MCF 10A (cell line): Measurements from ENCODE around the gene SWI5. TPM values are rescaled to one million over a fixed set of nuclear protein-coding genes. Genes with fewer than 3 reads are reported as not detected.
"Not testable (repeated sequence)": the region's sequence is repeated elsewhere in the genome, so short reads cannot be mapped to it uniquely, and the experiment has no call there.

Experiments
- Bru-seq: library from RNA; stranded (reverse); fragments of 400-500 nt; gene quantifications from one replicate; lab custom pipeline; 2021; lab: Mats Ljungman, UMichigan
- BruChase-seq, 2 experiments: library from RNA; stranded (reverse); fragments of 400-500 nt; gene quantifications; one replicate each; lab custom pipeline; 2021; lab: Mats Ljungman, UMichigan
- BruUV-seq: library from RNA; stranded (reverse); fragments of 400-500 nt; replicated peaks from 2 replicates; lab custom pipeline; 2021; lab: Mats Ljungman, UMichigan
- CTCF ChIA-PET: fragments of 300-600 bp; sonication (Branson Sonifier 250); formaldehyde crosslinking; extraction: SDS; loops from one replicate; lab custom pipeline; 2021; ENCODE audit warnings: antibody characterized with exemption, inconsistent platforms; lab: Yijun Ruan, JAX
- POLR2A ChIA-PET: fragments of 300-600, 350-650 bp; sonication (Branson Sonifier 250); formaldehyde crosslinking; extraction: SDS; loops from one replicate; lab custom pipeline; 2020; ENCODE audit warnings: antibody characterized with exemption, inconsistent platforms; lab: Yijun Ruan, JAX
- DNase-seq: peaks from one replicate; pipeline ENCODE4 v3.0.0-alpha.2; 2018; ENCODE audit not compliant: unreplicated experiment
- H3K27ac Mint-ChIP-seq: one replicate; pipeline ENCODE4 v1.8.0; 2022; ENCODE audit warnings: mild to moderate bottlenecking, low read depth, mixed read lengths; ENCODE audit not compliant: unreplicated experiment
- H3K27me3 Mint-ChIP-seq: one replicate; pipeline ENCODE4 v1.8.0; 2022; ENCODE audit warnings: mixed read lengths; ENCODE audit not compliant: insufficient read depth, unreplicated experiment
- H3K36me3 Mint-ChIP-seq: one replicate; pipeline ENCODE4 v1.8.0; 2022; ENCODE audit warnings: mild to moderate bottlenecking, moderate library complexity, mixed read lengths; ENCODE audit not compliant: insufficient read depth, unreplicated experiment
- H3K4me1 Mint-ChIP-seq: one replicate; pipeline ENCODE4 v1.8.0; 2022; ENCODE audit warnings: mixed read lengths; ENCODE audit not compliant: insufficient read depth, unreplicated experiment
- H3K4me3 Mint-ChIP-seq: one replicate; pipeline ENCODE4 v1.8.0; 2022; ENCODE audit warnings: mild to moderate bottlenecking, moderate library complexity, mixed read lengths; ENCODE audit not compliant: unreplicated experiment
- H3K9me3 Mint-ChIP-seq: one replicate; pipeline ENCODE4 v1.8.0; 2022; ENCODE audit warnings: mixed read lengths; ENCODE audit not compliant: unreplicated experiment
- intact Hi-C: fragments of 100-400 bp; cut with micrococcal nuclease; formaldehyde crosslinking; loops from 2 replicates; pipeline ENCODE4 v1.14.1; 2022
- long read RNA-seq: library from polyadenylated mRNA; stranded (forward); transcript quantifications from one replicate; pipeline ENCODE4 v2.0.0, GENCODE V29; 2022
- total RNA-seq: library from RNA; stranded (reverse); gene quantifications from 2 replicates; pipeline ENCODE4 v1.2.3, GENCODE V29; 2022
- TF ChIP-seq, protein P1 (sequence below): fragments of 200-600 bp; IDR thresholded peaks from one replicate; pipeline ENCODE4 v1.8.0; 2022; ENCODE audit warnings: antibody characterized with exemption, mild to moderate bottlenecking; ENCODE audit not compliant: unreplicated experiment

The SWI5 gene
- total RNA-seq (27.7 and 39.0 TPM in 2 replicates), Bru-seq, nascent RNA (percentile 48 among the genes with signal in this experiment), BruChase-seq, experiment 1, labeled RNA remaining after a 6-hour chase (percentile 54 among the genes with signal in this experiment), BruChase-seq, experiment 2, labeled RNA remaining after a 2-hour chase (percentile 53 among the genes with signal in this experiment)
- long read RNA-seq, transcript SWI5-203 (5 exons, 763 nt): major isoform, 21 of 24 reads
- long read RNA-seq, partial matches to known transcripts: 2 of 24 reads
- long read RNA-seq, other reads (novel, unspliced or antisense): 1 of 24 reads

- TF ChIP-seq, protein P1, sequence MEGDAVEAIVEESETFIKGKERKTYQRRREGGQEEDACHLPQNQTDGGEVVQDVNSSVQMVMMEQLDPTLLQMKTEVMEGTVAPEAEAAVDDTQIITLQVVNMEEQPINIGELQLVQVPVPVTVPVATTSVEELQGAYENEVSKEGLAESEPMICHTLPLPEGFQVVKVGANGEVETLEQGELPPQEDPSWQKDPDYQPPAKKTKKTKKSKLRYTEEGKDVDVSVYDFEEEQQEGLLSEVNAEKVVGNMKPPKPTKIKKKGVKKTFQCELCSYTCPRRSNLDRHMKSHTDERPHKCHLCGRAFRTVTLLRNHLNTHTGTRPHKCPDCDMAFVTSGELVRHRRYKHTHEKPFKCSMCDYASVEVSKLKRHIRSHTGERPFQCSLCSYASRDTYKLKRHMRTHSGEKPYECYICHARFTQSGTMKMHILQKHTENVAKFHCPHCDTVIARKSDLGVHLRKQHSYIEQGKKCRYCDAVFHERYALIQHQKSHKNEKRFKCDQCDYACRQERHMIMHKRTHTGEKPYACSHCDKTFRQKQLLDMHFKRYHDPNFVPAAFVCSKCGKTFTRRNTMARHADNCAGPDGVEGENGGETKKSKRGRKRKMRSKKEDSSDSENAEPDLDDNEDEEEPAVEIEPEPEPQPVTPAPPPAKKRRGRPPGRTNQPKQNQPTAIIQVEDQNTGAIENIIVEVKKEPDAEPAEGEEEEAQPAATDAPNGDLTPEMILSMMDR: no peak
- Mint-ChIP-seq H3K4me3 (peak within 1 kb of the TSS; percentile 92), H3K27me3 (no peaks in the 10 kb centered on the region), H3K36me3 (peaks cover 28% of the 10 kb centered on the region), H3K9me3 (no peaks in the 10 kb centered on the region), H3K4me1 (peaks cover 18% of the 10 kb centered on the region), H3K27ac (peak within 1 kb of the TSS; percentile 79)
- ChIA-PET POLR2A (interaction anchor here (0.6 to 2.1 kb wide), 14 partner anchors 9 to 828 kb away, joined by 3 to 12 read pairs (median 4); partner anchors contain the start of genes ENDOG and URM1), CTCF (interaction anchor here (0.6 kb wide), 1 partner anchor 599 kb away, joined by 3 read pairs; no protein-coding TSS in a partner anchor)
- no TSS peak for BruUV-seq
- peak; percentile 99 for DNase-seq
- intact Hi-C loops: loop anchor here (1.0 kb wide), 1 partner anchor 53 kb away; no protein-coding TSS in a partner anchor
Measured at GRCh38 chr9:128276008-128276573, at the start of gene SWI5. Gene SWI5 (plus strand): TSS chr9:128276276.

DNA sequence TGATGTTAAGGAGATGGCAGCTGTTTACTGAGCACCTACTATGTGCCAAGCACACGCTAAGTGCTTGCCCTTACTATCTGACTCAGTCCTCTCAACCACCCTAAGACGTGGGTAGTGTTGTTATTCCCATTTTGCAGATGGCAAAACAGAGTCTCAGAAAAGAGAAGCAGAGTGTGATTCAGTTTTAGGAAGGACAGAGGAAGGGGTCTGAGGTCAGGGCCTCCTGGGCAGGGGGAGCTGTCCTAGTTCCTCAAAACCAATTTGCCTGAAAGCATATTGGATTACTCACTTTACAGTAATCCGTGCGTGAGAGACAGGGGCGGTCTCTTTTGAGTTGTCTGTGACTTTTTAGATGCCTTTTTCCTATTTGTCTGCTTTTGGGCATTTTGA lies 49.7 kb upstream of the SWI5 start:
- TF ChIP-seq, protein P1: no peak
- CTCF ChIA-PET: interaction anchor here (0.6 to 0.8 kb wide), 2 partner anchors 13 to 69 kb away, joined by 3 to 5 read pairs; no protein-coding TSS in a partner anchor
- no peak for DNase-seq

GRCh38 chr9:128230897-128231296 lies 45.2 kb upstream of the SWI5 start:
- H3K36me3 Mint-ChIP-seq, H3K4me3 Mint-ChIP-seq, BruUV-seq, H3K9me3 Mint-ChIP-seq, POLR2A ChIA-PET, DNase-seq, H3K27ac Mint-ChIP-seq, intact Hi-C loops, H3K4me1 Mint-ChIP-seq, CTCF ChIA-PET: not testable (repeated sequence)
- H3K27me3 Mint-ChIP-seq: peaks cover 19% of the 10 kb centered on the region

More for the DNA sequence above, 49.7 kb upstream of the SWI5 start:
- Mint-ChIP-seq H3K9me3 (no peaks in the 10 kb centered on the region), H3K4me3 (no peak overlapping the region), H3K36me3 (no peaks in the 10 kb centered on the region), H3K27ac (no peak overlapping the region), H3K4me1 (no peaks in the 10 kb centered on the region), H3K27me3 (peaks cover 22% of the 10 kb centered on the region)
- POLR2A ChIA-PET: no interaction called here
- BruUV-seq: no TSS peak
- intact Hi-C loops: no loop called here

- H3K4me3 Mint-ChIP-seq: no peak overlapping the region
- CTCF ChIA-PET: interaction anchor here (0.6 kb wide), 1 partner anchor 110 kb away, joined by 3 read pairs; no protein-coding TSS in a partner anchor
- BruUV-seq: no TSS peak
- TF ChIP-seq, protein P1: no peak
- no peaks in the 10 kb centered on the region for H3K36me3 Mint-ChIP-seq
- H3K4me1 Mint-ChIP-seq: no peaks in the 10 kb centered on the region
- no peaks in the 10 kb centered on the region for H3K9me3 Mint-ChIP-seq
- DNase-seq: no peak
- peaks cover 12% of the 10 kb centered on the region for H3K27me3 Mint-ChIP-seq
- H3K27ac Mint-ChIP-seq: no peak overlapping the region
- POLR2A ChIA-PET: no interaction called here
- intact Hi-C loops: no loop called here
Measured at GRCh38 chr9:128231638-128232527, 44.2 kb upstream of the SWI5 start.
